ENCODE measurements around the gene NBEA.

DNA sequence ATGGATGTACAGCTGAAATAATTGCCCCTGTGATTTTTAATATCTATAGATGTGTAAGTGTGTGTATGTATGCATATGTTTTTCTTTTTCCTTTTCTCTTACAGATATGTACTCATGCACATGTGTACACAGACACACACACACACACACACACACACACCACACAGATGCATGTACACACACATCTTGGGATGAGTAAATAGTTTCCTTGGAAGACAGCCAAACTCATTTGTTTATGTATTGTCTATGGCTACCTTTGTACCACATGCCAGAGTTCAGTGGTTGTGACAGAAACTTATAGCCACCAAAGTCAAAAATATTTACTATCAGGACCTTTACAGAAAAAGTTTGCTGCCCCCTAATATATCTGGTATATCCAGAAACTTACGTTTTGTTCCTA, 341.8 kb downstream of the NBEA start:
- TF ChIP-seq, protein P1, sequence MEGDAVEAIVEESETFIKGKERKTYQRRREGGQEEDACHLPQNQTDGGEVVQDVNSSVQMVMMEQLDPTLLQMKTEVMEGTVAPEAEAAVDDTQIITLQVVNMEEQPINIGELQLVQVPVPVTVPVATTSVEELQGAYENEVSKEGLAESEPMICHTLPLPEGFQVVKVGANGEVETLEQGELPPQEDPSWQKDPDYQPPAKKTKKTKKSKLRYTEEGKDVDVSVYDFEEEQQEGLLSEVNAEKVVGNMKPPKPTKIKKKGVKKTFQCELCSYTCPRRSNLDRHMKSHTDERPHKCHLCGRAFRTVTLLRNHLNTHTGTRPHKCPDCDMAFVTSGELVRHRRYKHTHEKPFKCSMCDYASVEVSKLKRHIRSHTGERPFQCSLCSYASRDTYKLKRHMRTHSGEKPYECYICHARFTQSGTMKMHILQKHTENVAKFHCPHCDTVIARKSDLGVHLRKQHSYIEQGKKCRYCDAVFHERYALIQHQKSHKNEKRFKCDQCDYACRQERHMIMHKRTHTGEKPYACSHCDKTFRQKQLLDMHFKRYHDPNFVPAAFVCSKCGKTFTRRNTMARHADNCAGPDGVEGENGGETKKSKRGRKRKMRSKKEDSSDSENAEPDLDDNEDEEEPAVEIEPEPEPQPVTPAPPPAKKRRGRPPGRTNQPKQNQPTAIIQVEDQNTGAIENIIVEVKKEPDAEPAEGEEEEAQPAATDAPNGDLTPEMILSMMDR (conservative IDR thresholded peaks at IDR 0.05): no peak
- no peak for TF ChIP-seq ZFX (IDR thresholded peaks at IDR 0.05)
